Mononuclear cell (primary cell): ENCODE data around the gene NR3C2. TPM values are rescaled to one million over a fixed set of nuclear protein-coding genes. Genes with fewer than 3 reads are reported as not detected.

Experiments
- H3K27me3 ChIP-seq: 2 replicates; pipeline ENCODE4 v1.6.0; 2011; ENCODE audit warnings: low read length, control low read depth; ENCODE audit not compliant: insufficient read depth
- H3K4me1 ChIP-seq: 2 replicates; pipeline ENCODE4 v1.5.1; 2011; ENCODE audit warnings: mild to moderate bottlenecking, low read length, control low read depth; ENCODE audit not compliant: insufficient read depth
- H3K4me3 ChIP-seq: 2 replicates; pipeline ENCODE4 v1.5.1; 2011; ENCODE audit warnings: mild to moderate bottlenecking, low read length, moderate library complexity
- H3K9me3 ChIP-seq: 2 replicates; pipeline ENCODE4 v1.5.1; 2011; ENCODE audit warnings: low read depth, mild to moderate bottlenecking, control low read depth, low read length
- total RNA-seq: library from RNA; depleted of rRNA; stranded (reverse); fragments of >200 nt; gene quantifications from one replicate; pipeline ENCODE4 v1.2.3, GENCODE V29; 2012

Gene NR3C2
- total RNA-seq, 1 donor = 29.1 TPM

- Histone ChIP-seq H3K4me3 (no peak overlapping the region), H3K9me3 (no peaks in the 10 kb centered on the region), H3K27me3 (no peaks in the 10 kb centered on the region), H3K4me1 (no peaks in the 10 kb centered on the region)
These were observed 183.7 kb downstream of the NR3C2 start for GRCh38 chr4:148258535-148258934.

- H3K4me3 ChIP-seq = no peak overlapping the region
- no peaks in the 10 kb centered on the region for H3K27me3 ChIP-seq
- no peaks in the 10 kb centered on the region for H3K4me1 ChIP-seq
- H3K9me3 ChIP-seq = no peaks in the 10 kb centered on the region
These were observed 186.9 kb downstream of the NR3C2 start for GRCh38 chr4:148255344-148255720.

DNA sequence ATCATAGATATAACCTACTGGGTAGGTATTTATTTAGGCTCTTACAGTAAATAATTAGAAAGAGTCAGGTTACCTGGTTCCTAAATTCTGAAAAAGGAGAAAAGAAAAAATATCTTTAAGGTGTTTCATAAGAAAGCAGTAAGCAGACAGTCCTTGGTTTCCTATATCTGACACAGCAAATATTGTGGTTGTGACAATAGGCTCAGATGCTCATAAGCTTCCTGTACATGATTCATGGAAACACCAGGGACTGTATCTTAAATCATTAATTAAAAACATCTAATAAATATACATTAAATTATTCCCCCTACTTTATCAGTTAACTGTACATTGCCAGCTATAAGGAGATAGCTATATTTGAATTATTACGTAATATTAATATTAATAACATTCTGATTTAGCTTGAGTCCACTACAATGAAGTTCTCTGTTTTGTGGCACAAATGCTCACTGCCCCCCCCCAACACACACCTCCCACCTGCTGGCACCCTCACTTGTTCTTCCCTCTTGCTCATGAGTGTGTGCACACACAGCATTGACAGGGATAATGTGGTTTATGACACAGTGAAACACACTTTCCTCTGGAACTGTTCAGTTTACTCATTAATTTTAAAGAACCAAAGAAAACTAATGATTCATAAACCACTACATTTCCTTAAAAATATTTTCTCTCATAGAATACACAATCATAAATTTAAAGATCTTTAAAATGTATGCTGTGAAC lies 187.4 kb downstream of the NR3C2 start:
- no peaks in the 10 kb centered on the region for H3K4me1 ChIP-seq
- no peaks in the 10 kb centered on the region for H3K9me3 ChIP-seq
- H3K27me3 ChIP-seq = no peaks in the 10 kb centered on the region
- H3K4me3 ChIP-seq = no peak overlapping the region

GRCh38 chr4:148253768-148254167 lies 188.4 kb downstream of the NR3C2 start:
- no peak overlapping the region for H3K4me3 ChIP-seq
- no peaks in the 10 kb centered on the region for H3K4me1 ChIP-seq
- H3K9me3 ChIP-seq = no peaks in the 10 kb centered on the region
- H3K27me3 ChIP-seq = no peaks in the 10 kb centered on the region

DNA sequence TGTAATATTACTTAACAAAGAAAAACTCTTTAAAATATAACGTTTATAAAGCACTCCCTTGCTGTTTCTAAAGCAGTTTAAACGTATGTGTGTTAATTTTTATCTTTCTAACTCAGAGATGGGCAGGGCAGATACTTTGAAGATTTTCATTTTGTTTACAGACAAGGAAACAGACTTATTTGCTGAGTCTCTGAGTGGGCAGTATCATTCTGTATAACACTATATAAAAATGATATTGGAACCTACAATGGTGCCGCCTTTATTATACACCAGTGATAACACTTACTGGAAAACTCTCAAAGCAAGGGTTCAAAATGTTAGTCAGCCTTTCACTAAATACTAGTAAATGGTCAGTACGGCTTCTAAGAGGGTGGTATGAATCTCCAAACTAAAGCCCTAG lies 193.4 kb downstream of the NR3C2 start:
- H3K4me3 ChIP-seq = no peak overlapping the region
- no peaks in the 10 kb centered on the region for H3K4me1 ChIP-seq
- H3K27me3 ChIP-seq = no peaks in the 10 kb centered on the region
- H3K9me3 ChIP-seq = no peaks in the 10 kb centered on the region

- Histone ChIP-seq H3K9me3 (no peaks in the 10 kb centered on the region), H3K27me3 (no peaks in the 10 kb centered on the region), H3K4me1 (no peaks in the 10 kb centered on the region), H3K4me3 (no peak overlapping the region)
These were observed 197.2 kb downstream of the NR3C2 start for GRCh38 chr4:148245015-148245414.

- H3K4me3 ChIP-seq = no peak overlapping the region
- H3K27me3 ChIP-seq = no peaks in the 10 kb centered on the region
- H3K9me3 ChIP-seq = no peaks in the 10 kb centered on the region
- H3K4me1 ChIP-seq = no peaks in the 10 kb centered on the region
These were observed 198.4 kb downstream of the NR3C2 start for GRCh38 chr4:148243837-148244236.

- no peaks in the 10 kb centered on the region for H3K4me1 ChIP-seq
- H3K9me3 ChIP-seq = no peaks in the 10 kb centered on the region
- H3K27me3 ChIP-seq = no peaks in the 10 kb centered on the region
- no peak overlapping the region for H3K4me3 ChIP-seq
These were observed 202.0 kb downstream of the NR3C2 start for GRCh38 chr4:148240241-148240640.

- Histone ChIP-seq H3K9me3 (no peaks in the 10 kb centered on the region), H3K4me3 (no peak overlapping the region), H3K4me1 (no peaks in the 10 kb centered on the region), H3K27me3 (no peaks in the 10 kb centered on the region)
These were observed 202.7 kb downstream of the NR3C2 start for GRCh38 chr4:148239494-148239985.

DNA sequence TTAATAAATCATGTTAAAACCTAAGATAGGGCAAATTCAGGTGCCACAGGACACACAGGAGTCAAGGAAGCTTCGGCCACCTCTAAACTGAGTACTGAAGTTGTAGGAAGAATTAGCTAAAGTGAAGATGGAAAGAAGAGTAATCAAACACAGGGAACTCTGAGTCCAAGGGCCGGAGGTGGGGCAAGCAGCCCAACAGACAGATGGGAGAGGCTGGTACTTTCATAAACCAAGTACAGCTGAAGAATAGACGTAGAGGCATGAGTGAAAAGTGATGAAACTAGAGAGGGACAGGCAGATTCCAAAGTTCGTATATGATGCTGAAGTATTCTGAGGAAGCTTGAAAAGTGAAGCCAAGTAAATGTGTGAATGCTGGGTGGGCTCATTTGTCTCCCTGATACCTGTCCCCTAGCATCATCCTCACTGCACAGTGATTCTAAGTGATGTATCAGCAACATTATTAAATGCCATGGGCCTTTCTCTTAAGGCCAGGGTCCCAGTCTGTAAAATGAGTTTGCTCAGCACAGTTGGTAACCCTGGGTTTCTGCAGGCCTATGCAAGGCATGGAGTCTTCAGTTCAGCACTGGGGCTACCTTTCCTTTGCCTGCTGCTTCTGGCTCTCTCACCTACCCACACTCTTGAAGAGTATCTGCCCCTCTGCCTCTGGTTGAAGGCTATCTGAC lies 203.3 kb downstream of the NR3C2 start:
- Histone ChIP-seq H3K4me1 (no peaks in the 10 kb centered on the region), H3K9me3 (no peaks in the 10 kb centered on the region), H3K27me3 (no peaks in the 10 kb centered on the region), H3K4me3 (no peak overlapping the region)

DNA sequence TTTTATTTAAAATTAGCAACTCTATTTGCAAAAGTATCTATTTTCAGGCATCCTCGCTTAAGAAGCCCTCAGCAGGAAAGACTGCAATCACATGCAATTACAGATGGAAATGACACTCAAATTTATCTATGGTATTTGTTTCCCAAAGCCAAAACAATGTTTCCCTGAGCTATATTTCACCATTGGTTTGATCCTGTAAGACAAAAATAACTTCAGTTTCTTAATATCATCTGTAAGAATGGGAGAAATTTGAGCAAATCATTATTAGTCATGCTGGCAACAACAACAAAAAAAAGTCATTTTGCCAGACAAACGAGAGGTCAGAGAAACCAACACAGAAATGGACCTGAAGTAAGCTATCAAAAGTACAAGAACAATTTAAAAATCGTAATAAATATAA lies 204.1 kb downstream of the NR3C2 start:
- Histone ChIP-seq H3K27me3 (no peaks in the 10 kb centered on the region), H3K4me3 (no peak overlapping the region), H3K9me3 (no peaks in the 10 kb centered on the region), H3K4me1 (no peaks in the 10 kb centered on the region)

DNA sequence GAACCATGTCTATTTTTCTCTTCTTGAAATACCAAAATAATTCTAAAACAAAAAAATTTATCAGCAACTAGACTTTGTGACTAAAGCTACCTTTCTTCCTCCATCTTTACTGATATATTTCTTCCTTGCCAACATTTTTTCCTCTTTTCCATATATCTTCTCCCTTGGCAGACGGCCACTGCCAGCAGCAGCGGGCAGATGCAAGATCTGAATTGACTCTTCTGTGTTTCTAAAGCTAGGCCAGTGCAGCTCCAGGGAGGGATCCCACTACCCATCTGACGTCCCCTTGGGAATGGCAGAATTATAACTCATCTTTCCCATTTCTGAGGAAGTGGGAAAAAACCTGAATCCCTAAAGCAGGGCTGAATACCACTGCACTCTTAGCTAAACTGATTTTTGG lies 206.4 kb downstream of the NR3C2 start:
- Histone ChIP-seq H3K4me3 (no peak overlapping the region), H3K27me3 (no peaks in the 10 kb centered on the region), H3K4me1 (no peaks in the 10 kb centered on the region), H3K9me3 (no peaks in the 10 kb centered on the region)

- Histone ChIP-seq H3K27me3 (no peaks in the 10 kb centered on the region), H3K4me1 (no peaks in the 10 kb centered on the region), H3K4me3 (no peak overlapping the region), H3K9me3 (no peaks in the 10 kb centered on the region)
These were observed 212.4 kb downstream of the NR3C2 start for GRCh38 chr4:148229798-148230197.

- no peaks in the 10 kb centered on the region for H3K27me3 ChIP-seq
- H3K4me1 ChIP-seq = no peaks in the 10 kb centered on the region
- no peaks in the 10 kb centered on the region for H3K9me3 ChIP-seq
- no peak overlapping the region for H3K4me3 ChIP-seq
These were observed 213.2 kb downstream of the NR3C2 start for GRCh38 chr4:148229028-148229427.

DNA sequence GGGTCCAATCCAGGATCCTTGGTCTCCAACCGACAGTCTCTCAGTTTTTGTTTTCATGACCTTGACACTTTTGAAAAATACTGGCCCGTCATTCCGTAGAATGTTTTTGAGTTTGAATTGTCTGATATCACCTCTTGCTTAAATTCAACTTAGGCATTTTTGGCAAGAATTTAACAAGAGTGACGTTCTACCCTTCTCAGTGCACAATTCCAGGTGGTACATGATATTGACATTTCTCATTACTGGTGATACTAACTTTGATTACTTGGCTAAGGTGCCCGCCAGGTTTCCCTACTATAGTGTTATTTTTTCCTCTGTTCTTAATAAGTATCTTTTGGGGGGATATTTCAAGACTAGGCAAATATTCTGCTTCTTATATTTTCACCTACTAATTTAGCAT lies 215.1 kb downstream of the NR3C2 start:
- Histone ChIP-seq H3K4me1 (no peaks in the 10 kb centered on the region), H3K27me3 (no peaks in the 10 kb centered on the region), H3K4me3 (no peak overlapping the region), H3K9me3 (no peaks in the 10 kb centered on the region)

DNA sequence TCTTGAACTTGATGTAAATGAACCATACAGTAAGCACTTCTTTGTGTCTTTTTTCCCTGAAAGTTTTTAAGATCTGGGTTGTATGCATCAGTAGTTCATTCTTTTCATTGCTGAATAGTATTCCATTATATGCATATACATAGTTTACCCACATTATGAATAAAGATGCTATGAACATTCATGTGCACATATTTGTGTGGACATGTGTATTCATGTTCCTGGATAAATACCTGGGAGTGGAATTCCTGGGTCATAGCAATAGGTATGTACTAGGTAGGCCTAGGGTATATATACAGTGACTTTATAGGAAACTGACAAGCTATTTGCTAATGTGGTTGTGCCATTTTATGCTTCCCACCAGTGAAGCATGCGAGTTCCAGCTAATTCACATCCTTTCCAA lies 215.9 kb downstream of the NR3C2 start:
- Histone ChIP-seq H3K9me3 (no peaks in the 10 kb centered on the region), H3K4me1 (no peaks in the 10 kb centered on the region), H3K27me3 (no peaks in the 10 kb centered on the region), H3K4me3 (no peak overlapping the region)
